Keratinocyte (primary cell): Measurements from ENCODE around the gene SIGLEC11.

Experiments used
- CTCF ChIP-seq, 3 experiments: IDR thresholded peaks in 1 of 3; conservative IDR thresholded peaks in 1 of 3; optimal IDR thresholded peaks in 1 of 3; 2 replicates in 2 of 3; 3 replicates in 1 of 3; pipeline versions ENCODE3 to v1.5.1; 2011; ENCODE audit warnings: low read length in 3 of 3, mild to moderate bottlenecking in 3 of 3, moderate library complexity in 2 of 3, control low read depth in 1 of 3, inconsistent platforms in 1 of 3; ENCODE audit not compliant: insufficient read depth in 2 of 3; ENCODE audit errors: extremely low read depth in 1 of 3
- EZH2 ChIP-seq: IDR thresholded peaks from one replicate; pipeline ENCODE4 v1.6.1; 2012; ENCODE audit warnings: inconsistent platforms, mild to moderate bottlenecking, low read length, moderate library complexity

DNA sequence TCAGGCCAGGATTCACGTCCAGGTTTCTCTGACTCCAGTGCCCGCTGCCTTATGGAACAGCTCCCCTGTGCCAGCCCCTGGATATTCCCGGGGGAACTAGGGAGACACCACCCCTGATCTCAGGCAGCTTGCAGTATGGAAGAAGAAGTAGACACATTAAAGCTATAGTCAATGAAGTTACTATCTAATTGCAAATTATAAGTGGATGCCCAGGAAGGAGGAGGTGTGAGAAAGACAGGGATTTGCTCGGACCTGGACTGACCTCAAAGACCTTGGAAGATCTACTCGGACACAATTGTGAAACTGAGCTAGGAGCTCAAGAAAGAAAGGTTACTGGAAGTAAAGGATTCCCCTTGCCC lies 10.4 kb downstream of the SIGLEC11 start:
- no peak for TF ChIP-seq CTCF (optimal IDR thresholded peaks at IDR 0.05 in 1 of 3, IDR thresholded peaks at IDR 0.05 in 1 of 3, conservative IDR thresholded peaks at IDR 0.05 in 1 of 3; ENCODE audit: extremely low read depth in 1 of 3, insufficient read depth in 2 of 3, low read length in 3 of 3)
- TF ChIP-seq EZH2, result no peak
